ENCODE data around the gene TRPM3. TPM values are rescaled to one million over a fixed set of nuclear protein-coding genes. Genes with fewer than 3 reads are reported as not detected.
A peak's percentile ranks its signal among the peaks of the same experiment; 100 is the strongest.

The TRPM3 gene
- total RNA-seq, 4 donors from 2014 or later: 2.4 to 11.1 (median 5.6) TPM

DNA sequence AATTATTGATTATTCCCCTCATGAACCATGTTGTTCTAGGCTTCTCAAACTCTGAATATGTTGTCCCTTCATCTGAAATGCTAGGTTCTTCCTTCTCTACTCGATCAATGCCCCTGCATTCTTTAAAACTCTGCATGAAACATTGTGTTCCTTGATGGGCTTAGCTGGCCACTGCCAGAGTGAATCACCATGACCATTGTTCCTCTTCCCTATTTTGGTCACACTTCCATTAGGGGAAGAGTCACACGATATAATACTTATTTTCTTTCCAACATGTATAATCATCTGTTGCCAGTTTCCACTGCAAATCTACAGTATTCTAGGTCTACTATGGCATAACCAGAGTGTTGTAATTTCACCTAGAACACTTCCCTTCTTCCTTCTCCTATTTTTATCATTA, 247.9 kb downstream of the TRPM3 start:
- Histone ChIP-seq H3K27ac (no peak overlapping the region), H3K27me3 (no peaks in the 10 kb centered on the region), H3K4me1 (peaks cover 0 to under 1% of the 10 kb centered on the region in 2 donors), H3K9me3 (no peaks in the 10 kb centered on the region), H3K36me3 (no peaks in the 10 kb centered on the region), H3K4me3 (replicated peaks in 1 of 3) (no peak overlapping the region)
- intact Hi-C loops (cut with DNase I): no loop called here
- no peak for TF ChIP-seq POLR2A (IDR thresholded peaks at IDR 0.05)
- TF ChIP-seq, protein P1, sequence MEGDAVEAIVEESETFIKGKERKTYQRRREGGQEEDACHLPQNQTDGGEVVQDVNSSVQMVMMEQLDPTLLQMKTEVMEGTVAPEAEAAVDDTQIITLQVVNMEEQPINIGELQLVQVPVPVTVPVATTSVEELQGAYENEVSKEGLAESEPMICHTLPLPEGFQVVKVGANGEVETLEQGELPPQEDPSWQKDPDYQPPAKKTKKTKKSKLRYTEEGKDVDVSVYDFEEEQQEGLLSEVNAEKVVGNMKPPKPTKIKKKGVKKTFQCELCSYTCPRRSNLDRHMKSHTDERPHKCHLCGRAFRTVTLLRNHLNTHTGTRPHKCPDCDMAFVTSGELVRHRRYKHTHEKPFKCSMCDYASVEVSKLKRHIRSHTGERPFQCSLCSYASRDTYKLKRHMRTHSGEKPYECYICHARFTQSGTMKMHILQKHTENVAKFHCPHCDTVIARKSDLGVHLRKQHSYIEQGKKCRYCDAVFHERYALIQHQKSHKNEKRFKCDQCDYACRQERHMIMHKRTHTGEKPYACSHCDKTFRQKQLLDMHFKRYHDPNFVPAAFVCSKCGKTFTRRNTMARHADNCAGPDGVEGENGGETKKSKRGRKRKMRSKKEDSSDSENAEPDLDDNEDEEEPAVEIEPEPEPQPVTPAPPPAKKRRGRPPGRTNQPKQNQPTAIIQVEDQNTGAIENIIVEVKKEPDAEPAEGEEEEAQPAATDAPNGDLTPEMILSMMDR (IDR thresholded peaks at IDR 0.05): no peak
- no peak for DNase-seq
- 81 to 85% methylated on average over 2 of the region's 2 CpGs for WGBS, 2 donors

DNA sequence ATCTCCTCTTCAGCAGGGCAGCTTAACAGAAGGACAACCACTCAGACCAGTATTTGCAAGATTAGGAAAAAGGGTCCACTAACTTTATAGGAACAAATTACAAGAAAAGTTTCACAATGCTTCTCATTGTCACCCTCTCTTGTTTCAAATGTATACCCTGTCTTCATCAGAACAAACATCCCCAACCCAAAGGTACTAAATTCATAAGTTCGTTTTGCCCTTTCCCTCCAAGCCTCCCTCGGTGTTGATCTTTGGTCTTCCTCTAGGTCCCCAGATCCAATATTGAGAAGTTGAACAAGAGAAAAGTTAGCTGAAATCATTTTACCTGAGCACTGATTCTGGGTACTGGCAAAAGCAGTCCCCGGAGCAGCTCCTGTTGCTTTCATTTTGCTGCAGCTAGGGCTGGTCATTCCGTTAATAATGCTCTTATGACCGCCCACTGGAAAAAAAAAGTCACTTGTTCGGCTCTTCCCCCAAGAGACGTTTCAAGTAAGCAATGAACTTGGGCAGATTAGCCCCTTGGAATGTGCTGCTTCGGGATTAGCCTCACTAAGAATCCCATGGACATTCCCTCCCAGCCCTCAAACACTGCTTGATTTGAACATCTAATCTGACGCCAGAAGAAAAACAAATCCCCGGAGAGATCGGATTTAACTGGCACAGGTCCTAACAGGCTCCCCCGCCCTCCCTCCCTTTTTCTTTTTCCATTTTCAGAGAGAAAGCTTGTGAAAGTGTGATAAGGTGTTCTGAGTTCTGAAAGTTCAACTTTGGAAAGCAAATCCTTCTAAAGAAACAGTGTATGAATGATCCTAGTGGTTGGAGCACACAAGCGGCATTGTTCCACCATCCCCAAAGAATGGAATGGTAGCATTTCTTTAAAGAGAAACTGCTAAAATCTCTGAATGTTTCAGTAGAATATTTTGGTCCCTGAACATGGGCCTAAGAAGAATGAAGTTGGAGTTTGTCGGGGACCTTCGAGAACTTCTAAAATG, 252.5 kb downstream of the TRPM3 start:
- peak overlapping the region; percentile 61 to 72 (median 69) for H3K27ac ChIP-seq
- peak overlapping the region in 2 of 3 donors; percentile 27 to 44 for H3K4me3 ChIP-seq (replicated peaks in 1 of 3)
- H3K36me3 ChIP-seq: no peaks in the 10 kb centered on the region
- peak; percentile 30 to 39 for DNase-seq
- intact Hi-C loops (cut with DNase I): no loop called here
- peaks cover 0 to 6% of the 10 kb centered on the region in 2 donors for H3K4me1 ChIP-seq
- 26 to 37% methylated on average over 15 of the region's 15 CpGs for WGBS, 2 donors
- H3K9me3 ChIP-seq: no peaks in the 10 kb centered on the region
- peak in 1 of 2 donors; percentile 49 for TF ChIP-seq POLR2A (IDR thresholded peaks at IDR 0.05)
- TF ChIP-seq, protein P1 (IDR thresholded peaks at IDR 0.05): no peak
- no peaks in the 10 kb centered on the region for H3K27me3 ChIP-seq

DNA sequence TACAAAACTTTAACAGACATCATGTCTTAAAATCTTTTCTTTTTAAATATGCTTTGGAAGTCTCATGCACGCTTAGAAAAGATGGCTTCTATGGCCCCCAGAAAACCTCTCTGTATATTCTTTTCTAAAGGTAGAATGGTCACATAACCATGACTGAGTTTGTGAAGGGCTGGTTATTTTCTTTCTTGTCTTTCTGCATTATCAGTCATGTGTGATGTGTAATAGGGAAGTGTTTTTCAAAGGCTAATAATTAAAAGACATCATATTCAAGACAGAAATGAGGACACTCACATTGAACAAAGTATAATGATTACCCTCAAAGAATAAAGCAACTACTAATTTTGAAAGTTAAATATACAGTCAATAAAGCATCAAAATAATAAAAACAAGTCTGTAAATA, 253.4 kb downstream of the TRPM3 start:
- Histone ChIP-seq H3K27ac (peak overlapping the region in 1 of 3 donors; percentile 69), H3K36me3 (no peaks in the 10 kb centered on the region), H3K27me3 (no peaks in the 10 kb centered on the region), H3K4me3 (replicated peaks in 1 of 3) (no peak overlapping the region), H3K4me1 (peaks cover 0 to 6% of the 10 kb centered on the region in 2 donors), H3K9me3 (no peaks in the 10 kb centered on the region)
- intact Hi-C loops (cut with DNase I): no loop called here
- 31 to 37% methylated on average over 1 of the region's 1 CpG for WGBS, 2 donors
- no peak for DNase-seq
- no peak for TF ChIP-seq POLR2A (IDR thresholded peaks at IDR 0.05)
- TF ChIP-seq, protein P1 (IDR thresholded peaks at IDR 0.05): no peak

DNA sequence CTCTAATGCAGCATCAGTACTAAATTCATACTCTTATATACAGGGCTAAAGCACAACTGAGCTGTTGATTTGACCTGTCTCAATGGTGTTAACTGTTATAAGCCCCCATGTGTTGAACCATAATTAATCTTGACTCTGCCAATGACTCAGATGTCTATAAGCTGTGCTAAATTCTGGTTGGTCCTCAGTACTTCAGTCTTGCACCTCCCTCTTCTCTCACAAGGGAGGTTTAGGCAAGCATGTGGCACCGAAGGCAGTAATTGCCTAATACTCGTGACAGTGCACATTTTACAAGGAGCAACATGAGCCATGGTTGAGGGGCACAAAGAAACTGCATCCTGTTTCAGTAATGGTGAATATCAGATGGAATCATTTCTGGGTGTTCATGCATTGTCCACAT, 255.9 kb downstream of the TRPM3 start:
- Histone ChIP-seq H3K9me3 (no peaks in the 10 kb centered on the region), H3K4me3 (replicated peaks in 1 of 3) (no peak overlapping the region), H3K27me3 (no peaks in the 10 kb centered on the region), H3K4me1 (peaks cover 0 to 6% of the 10 kb centered on the region in 2 donors), H3K27ac (no peak overlapping the region), H3K36me3 (no peaks in the 10 kb centered on the region)
- WGBS, 2 donors: 77 to 94% methylated on average over 2 of the region's 2 CpGs
- no peak for DNase-seq
- intact Hi-C loops (cut with DNase I): no loop called here
- TF ChIP-seq, protein P1 (IDR thresholded peaks at IDR 0.05): no peak
- no peak for TF ChIP-seq POLR2A (IDR thresholded peaks at IDR 0.05)

DNA sequence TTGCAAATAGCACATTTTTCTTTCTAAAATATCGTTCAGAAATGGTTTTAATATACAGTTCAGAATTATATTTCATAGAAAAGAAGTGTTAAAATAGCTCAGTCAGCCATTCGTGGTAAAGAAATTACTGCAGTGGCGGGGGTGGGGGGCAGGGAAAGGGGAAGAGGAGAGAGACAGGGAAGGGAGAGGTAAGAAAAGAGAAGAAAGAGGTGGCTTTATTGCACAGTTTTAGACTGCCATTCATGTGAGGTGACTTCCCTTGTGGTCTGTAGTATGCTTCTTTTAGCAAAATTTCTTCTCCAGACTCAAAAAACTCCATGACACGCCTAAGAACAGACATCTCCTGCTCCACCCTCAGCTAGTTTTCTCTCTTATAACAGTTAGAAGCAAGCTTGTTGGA, 259.6 kb downstream of the TRPM3 start:
- no peak overlapping the region for H3K27ac ChIP-seq
- H3K4me3 ChIP-seq (replicated peaks in 1 of 3): no peak overlapping the region
- H3K9me3 ChIP-seq: no peaks in the 10 kb centered on the region
- no peaks in the 10 kb centered on the region for H3K27me3 ChIP-seq
- intact Hi-C loops (cut with DNase I): no loop called here
- WGBS, 2 donors: 75 to 81% methylated on average over 4 of the region's 4 CpGs
- TF ChIP-seq, protein P1 (IDR thresholded peaks at IDR 0.05): no peak
- no peak for TF ChIP-seq POLR2A (IDR thresholded peaks at IDR 0.05)
- H3K4me1 ChIP-seq: peaks cover 6 to 8% of the 10 kb centered on the region in 2 donors
- no peaks in the 10 kb centered on the region for H3K36me3 ChIP-seq
- DNase-seq: no peak
